Testis (tissue), 3 donors: ENCODE data around the gene CLDN1. TPM values are rescaled to one million over a fixed set of nuclear protein-coding genes. Genes with fewer than 3 reads are reported as not detected.

ENCODE experiments used
- DNase-seq: peaks from one replicate; pipeline ENCODE4 v3.0.0-alpha.2; 2019
- H3K27ac ChIP-seq, 2 donors: fragments of 200-600 bp; sonication (generic); one replicate each; pipeline ENCODE4 v1.5.1; 2019
- H3K27me3 ChIP-seq: fragments of 200-600 bp; sonication (generic); one replicate; pipeline ENCODE4 v1.5.1; 2019
- H3K36me3 ChIP-seq: fragments of 200-600 bp; sonication (generic); one replicate; pipeline ENCODE4 v1.5.1; 2017; ENCODE audit warnings: low read depth; ENCODE audit errors: missing control alignments
- H3K4me1 ChIP-seq: fragments of 200-600 bp; sonication (generic); one replicate; pipeline ENCODE4 v1.5.1; 2019
- H3K4me3 ChIP-seq, 2 donors: fragments of 200-600 bp; sonication (generic); one replicate each; pipeline ENCODE4 v1.5.1; 2017 to 2019
- H3K9me3 ChIP-seq: fragments of 200-600 bp; sonication (generic); one replicate; pipeline ENCODE4 v1.5.1; 2017
- CTCF ChIP-seq, 3 experiments: fragments of 450-650 bp in 2 of 3; fragments of 200-600 bp in 1 of 3; sonication (generic) in 1 of 3; IDR thresholded peaks; one replicate each; pipeline ENCODE4 v1.5.1; 2016 to 2019; ENCODE audit warnings: antibody characterized with exemption in 3 of 3, mild to moderate bottlenecking in 2 of 3, moderate library complexity in 1 of 3
- POLR2A ChIP-seq: fragments of 450-650 bp; IDR thresholded peaks from one replicate; pipeline ENCODE4 v1.6.1; 2017; ENCODE audit warnings: antibody characterized with exemption, mild to moderate bottlenecking, moderate library complexity
- WGBS, 2 donors: methylation state at CpG; one replicate each; pipeline ENCODE4 v1.1.5; 2018; 5-methylcytosine and 5-hydroxymethylcytosine counted together
- intact Hi-C: fragments of 100-400 bp; cut with DNase I; formaldehyde crosslinking; loops from one replicate; pipeline ENCODE4 v1.15.1; 2023; ENCODE audit warnings: low total_unique reads
- polyA plus RNA-seq: library from polyadenylated mRNA; stranded (reverse); fragments of 350-450 nt; fragmentation: Illumina TruSeq; extraction: RNeasy Lipid Tissue Mini Kit (QIAGEN cat#74804); gene quantifications from one replicate; pipeline ENCODE4 v1.2.3, GENCODE V29; 2014; ENCODE audit warnings: low read depth, low replicate concordance; ENCODE audit not compliant: insufficient read depth
- total RNA-seq, 2 donors: library from RNA; depleted of rRNA; stranded (reverse); fragments of >200 nt; gene quantifications; one replicate each; pipeline ENCODE4 v1.2.3, GENCODE V29; 2016

CLDN1 gene
- total and polyA plus RNA-seq, 3 donors from 2014 or later, result 5.7 to 37.5 (median 37.1) TPM

- no peaks in the 10 kb centered on the region for H3K36me3 ChIP-seq
- H3K9me3 ChIP-seq, result no peaks in the 10 kb centered on the region
- no peak overlapping the region for H3K27ac ChIP-seq
- H3K4me1 ChIP-seq, result peaks cover 3% of the 10 kb centered on the region
- intact Hi-C loops, result loop anchor here (10.0 kb wide), 1 partner anchor 102 kb away; no protein-coding TSS in a partner anchor
- TF ChIP-seq POLR2A (no peak), CTCF (IDR thresholded peaks at IDR 0.05) (no peak)
- no peak overlapping the region for H3K4me3 ChIP-seq
- H3K27me3 ChIP-seq, result no peaks in the 10 kb centered on the region
- DNase-seq, result no peak
- WGBS, 2 donors, result 35 to 51% methylated on average over 4 of the region's 4 CpGs
Measured at GRCh38 chr3:190326930-190327329, 4.7 kb upstream of the CLDN1 start.

- H3K27me3 ChIP-seq, result no peaks in the 10 kb centered on the region
- TF ChIP-seq CTCF (IDR thresholded peaks at IDR 0.05) (no peak), POLR2A (no peak)
- intact Hi-C loops, result loop anchor here (10.0 kb wide), 1 partner anchor 102 kb away; no protein-coding TSS in a partner anchor
- H3K4me3 ChIP-seq, result no peak overlapping the region
- no peaks in the 10 kb centered on the region for H3K36me3 ChIP-seq
- DNase-seq, result no peak
- no peak overlapping the region for H3K27ac ChIP-seq
- H3K9me3 ChIP-seq, result no peaks in the 10 kb centered on the region
- 65 to 71% methylated on average over 4 of the region's 4 CpGs for WGBS, 2 donors
- H3K4me1 ChIP-seq, result peaks cover 5% of the 10 kb centered on the region
Measured at GRCh38 chr3:190326361-190326760, 4.1 kb upstream of the CLDN1 start.

- TF ChIP-seq POLR2A (no peak), CTCF (IDR thresholded peaks at IDR 0.05) (no peak)
- DNase-seq, result no peak
- intact Hi-C loops, result loop anchor here (10.0 kb wide), 1 partner anchor 101 kb away; no protein-coding TSS in a partner anchor
- Histone ChIP-seq H3K9me3 (no peaks in the 10 kb centered on the region), H3K4me3 (no peak overlapping the region), H3K27ac (no peak overlapping the region), H3K4me1 (peaks cover 5% of the 10 kb centered on the region), H3K27me3 (no peaks in the 10 kb centered on the region), H3K36me3 (no peaks in the 10 kb centered on the region)
- WGBS, 2 donors, result 79 to 85% methylated on average over 1 of the region's 1 CpG
Measured at GRCh38 chr3:190325923-190326322, 3.7 kb upstream of the CLDN1 start.

GRCh38 chr3:190323246-190323626, 990 bp upstream of the CLDN1 start:
- Histone ChIP-seq H3K27me3 (no peaks in the 10 kb centered on the region), H3K36me3 (no peaks in the 10 kb centered on the region), H3K27ac (no peak overlapping the region), H3K9me3 (no peaks in the 10 kb centered on the region), H3K4me3 (peak overlapping the region in 1 of 2 donors; percentile 76), H3K4me1 (peaks cover 5% of the 10 kb centered on the region)
- TF ChIP-seq POLR2A, result no peak
- TF ChIP-seq CTCF (IDR thresholded peaks at IDR 0.05), result no peak
- 15 to 28% methylated on average over 8 of the region's 8 CpGs for WGBS, 2 donors
- peak; percentile 32 for DNase-seq
- intact Hi-C loops, result loop anchor here (10.0 kb wide), 1 partner anchor 98 kb away; no protein-coding TSS in a partner anchor

- 1 to 2% methylated on average over 12 of the region's 12 CpGs for WGBS, 2 donors
- TF ChIP-seq POLR2A (no peak), CTCF (IDR thresholded peaks at IDR 0.05) (no peak)
- peaks cover 5% of the 10 kb centered on the region for H3K4me1 ChIP-seq
- no peaks in the 10 kb centered on the region for H3K27me3 ChIP-seq
- intact Hi-C loops, result loop anchor here (10.0 kb wide), 1 partner anchor 98 kb away; no protein-coding TSS in a partner anchor
- H3K36me3 ChIP-seq, result no peaks in the 10 kb centered on the region
- no peaks in the 10 kb centered on the region for H3K9me3 ChIP-seq
- H3K4me3 ChIP-seq, result peak overlapping the region; percentile 60 to 76
- peak overlapping the region in 1 of 2 donors; percentile 48 for H3K27ac ChIP-seq
- no peak for DNase-seq
Measured at GRCh38 chr3:190322604-190323245, 479 bp upstream of the CLDN1 start.
